A673 (cell line): ENCODE results near the gene INPP5A. TPM values are rescaled to one million over a fixed set of nuclear protein-coding genes. Genes with fewer than 3 reads are reported as not detected.

Experiments used
- BruUV-seq: library from RNA; stranded (reverse); fragments of 400-500 nt; replicated peaks from 2 replicates; lab custom pipeline; 2021; lab: Mats Ljungman, UMichigan
- CTCF ChIA-PET: fragments of 300-600 bp; sonication (Branson Sonifier 250); formaldehyde crosslinking; loops from one replicate; lab custom pipeline; 2022; ENCODE audit warnings: antibody characterized with exemption; lab: Charles Lee
- POLR2A ChIA-PET: fragments of 300-600 bp; sonication (Branson Sonifier 250); formaldehyde crosslinking; loops from one replicate; lab custom pipeline; 2022; ENCODE audit warnings: antibody characterized with exemption; ENCODE audit not compliant: low non-redundant PET; lab: Charles Lee
- DNase-seq: peaks from one replicate; pipeline ENCODE4 v3.0.0-alpha.2; 2015; ENCODE audit warnings: low spot score
- H3K27ac ChIP-seq: fragments of 200-600 bp; sonication (generic); 2 replicates; pipeline ENCODE4 v1.5.1; 2016; ENCODE audit warnings: mixed run types, low read depth, mild to moderate bottlenecking, mixed read lengths, antibody characterized with exemption, low read length; ENCODE audit not compliant: poor library complexity, severe bottlenecking
- H3K27me3 ChIP-seq: fragments of 200-600 bp; sonication (generic); replicated peaks from 2 replicates; pipeline ENCODE4 v1.6.1; 2017; ENCODE audit warnings: mixed run types, low read depth, mild to moderate bottlenecking, mixed read lengths, antibody characterized with exemption, low read length; ENCODE audit not compliant: insufficient read depth, poor library complexity
- H3K36me3 ChIP-seq: fragments of 200-600 bp; sonication (generic); 2 replicates; pipeline ENCODE4 v1.6.1; 2016; ENCODE audit warnings: mixed run types, mild to moderate bottlenecking, mixed read lengths, antibody characterized with exemption, low read length; ENCODE audit not compliant: insufficient read depth, poor library complexity, severe bottlenecking
- H3K4me1 ChIP-seq: fragments of 200-600 bp; sonication (generic); 2 replicates; pipeline ENCODE4 v1.6.1; 2017; ENCODE audit warnings: mixed run types, mild to moderate bottlenecking, mixed read lengths, antibody characterized with exemption, low read length; ENCODE audit not compliant: insufficient read depth, poor library complexity, severe bottlenecking
- H3K4me3 ChIP-seq: fragments of 200-600 bp; sonication (generic); 2 replicates; pipeline ENCODE4 v1.5.1; 2016; ENCODE audit warnings: low read depth, mixed run types, mild to moderate bottlenecking, mixed read lengths, low read length; ENCODE audit not compliant: poor library complexity, severe bottlenecking
- H3K9me3 ChIP-seq: fragments of 200-600 bp; sonication (generic); 2 replicates; pipeline ENCODE4 v1.6.1; 2016; ENCODE audit warnings: mixed run types, low read depth, mild to moderate bottlenecking, mixed read lengths, antibody characterized with exemption, low read length; ENCODE audit not compliant: poor library complexity, severe bottlenecking
- CTCF ChIP-seq: fragments of 300-800, 200-600 bp; sonication (generic); conservative IDR thresholded peaks from 2 replicates; pipeline ENCODE4 v1.5.1; 2017; ENCODE audit warnings: low read depth, mild to moderate bottlenecking, antibody characterized with exemption, low read length, moderate library complexity, mixed read lengths
- EZH2 ChIP-seq: fragments of 200-600 bp; sonication (generic); IDR thresholded peaks from 2 replicates; pipeline ENCODE4 v1.6.1; 2017; ENCODE audit warnings: borderline replicate concordance, low read depth, mild to moderate bottlenecking, mixed read lengths, antibody characterized with exemption, low read length; ENCODE audit not compliant: poor library complexity, severe bottlenecking
- intact Hi-C: fragments of 100-400 bp; cut with micrococcal nuclease; formaldehyde crosslinking; loops from one replicate; pipeline ENCODE4 v1.10.0; 2022; ENCODE audit not compliant: unreplicated experiment
- total RNA-seq: library from RNA; stranded (reverse); gene quantifications from 2 replicates; pipeline ENCODE4 v1.2.3, GENCODE V29; 2021

The INPP5A gene
- total RNA-seq, 1 experiment from 2014 or later, result 21.8 TPM

- intact Hi-C loops, result no loop called here
- H3K9me3 ChIP-seq, result no peaks in the 10 kb centered on the region
- CTCF ChIA-PET, result no interaction called here
Observed at GRCh38 chr10:132574288-132574687, 36.7 kb downstream of the INPP5A start.

GRCh38 chr10:132574783-132575319 lies 37.3 kb downstream of the INPP5A start:
- Histone ChIP-seq H3K27ac (no peak overlapping the region), H3K4me3 (no peak overlapping the region), H3K9me3 (no peaks in the 10 kb centered on the region), H3K4me1 (peaks cover 8% of the 10 kb centered on the region), H3K36me3 (no peaks in the 10 kb centered on the region), H3K27me3 (no peaks in the 10 kb centered on the region)
- ChIA-PET CTCF (no interaction called here), POLR2A (no interaction called here)
- no peak for DNase-seq
- BruUV-seq, result no TSS peak
- TF ChIP-seq CTCF, result no peak
- no peak for TF ChIP-seq EZH2
- intact Hi-C loops, result no loop called here

More at GRCh38 chr10:132574288-132574687, 36.7 kb downstream of the INPP5A start:
- Histone ChIP-seq H3K4me1 (peaks cover 8% of the 10 kb centered on the region), H3K27ac (no peak overlapping the region), H3K27me3 (no peaks in the 10 kb centered on the region), H3K4me3 (no peak overlapping the region), H3K36me3 (no peaks in the 10 kb centered on the region)
- DNase-seq, result no peak
- POLR2A ChIA-PET, result no interaction called here
- TF ChIP-seq CTCF (no peak), EZH2 (no peak)
- no TSS peak for BruUV-seq

- no TSS peak for BruUV-seq
- H3K4me3 ChIP-seq, result no peak overlapping the region
- H3K9me3 ChIP-seq, result no peaks in the 10 kb centered on the region
- no peak for DNase-seq
- no peak overlapping the region for H3K27ac ChIP-seq
- ChIA-PET POLR2A (no interaction called here), CTCF (no interaction called here)
- H3K27me3 ChIP-seq, result no peaks in the 10 kb centered on the region
- peaks cover 8% of the 10 kb centered on the region for H3K4me1 ChIP-seq
- no peak for TF ChIP-seq CTCF
- TF ChIP-seq EZH2, result no peak
- intact Hi-C loops, result no loop called here
- H3K36me3 ChIP-seq, result no peaks in the 10 kb centered on the region
Observed at GRCh38 chr10:132575320-132576201, 38.0 kb downstream of the INPP5A start.
